HG03097 (cell line): ENCODE data around the gene ADCY9.
"Not testable (repeated sequence)": the region's sequence is repeated elsewhere in the genome, so short reads cannot be mapped to it uniquely, and the experiment has no call there.

ENCODE experiments used
- ATAC-seq: cut with Tn5 transposase; IDR thresholded peaks from one replicate; pipeline ENCODE4 v1.9.1; 2021; ENCODE audit not compliant: unreplicated experiment, low FRiP score

The ADCY9 gene

DNA sequence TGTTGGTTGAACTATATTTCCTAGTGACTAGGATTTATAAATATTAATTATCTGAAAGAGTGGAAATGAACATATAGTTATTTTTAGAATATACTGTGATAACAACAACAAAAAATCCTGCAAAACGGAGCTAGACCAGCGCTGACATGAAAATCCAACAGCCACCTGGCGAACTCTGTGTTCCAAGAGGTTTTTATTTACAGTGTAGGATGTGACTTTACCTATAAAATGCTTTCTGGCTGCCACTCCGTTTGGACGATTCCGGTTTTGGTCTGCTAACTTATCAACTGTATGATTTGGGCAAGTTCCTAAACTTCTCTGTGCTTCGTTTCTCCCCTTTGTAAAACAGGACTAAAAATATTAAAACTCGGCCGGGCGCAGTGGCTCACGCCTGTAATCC is 73.7 kb downstream of the ADCY9 start:
- ATAC-seq: no peak

- ATAC-seq: no peak
These were observed 77.8 kb downstream of the ADCY9 start for GRCh38 chr16:4038448-4038847.

- not testable (repeated sequence) for ATAC-seq
These were observed 79.3 kb downstream of the ADCY9 start for GRCh38 chr16:4036952-4037351.

- ATAC-seq: no peak
These were observed 81.3 kb downstream of the ADCY9 start for GRCh38 chr16:4034963-4035362.

- ATAC-seq: no peak
These were observed 82.3 kb downstream of the ADCY9 start for GRCh38 chr16:4033951-4034350.

GRCh38 chr16:4032768-4033167 is 83.5 kb downstream of the ADCY9 start:
- no peak for ATAC-seq

DNA sequence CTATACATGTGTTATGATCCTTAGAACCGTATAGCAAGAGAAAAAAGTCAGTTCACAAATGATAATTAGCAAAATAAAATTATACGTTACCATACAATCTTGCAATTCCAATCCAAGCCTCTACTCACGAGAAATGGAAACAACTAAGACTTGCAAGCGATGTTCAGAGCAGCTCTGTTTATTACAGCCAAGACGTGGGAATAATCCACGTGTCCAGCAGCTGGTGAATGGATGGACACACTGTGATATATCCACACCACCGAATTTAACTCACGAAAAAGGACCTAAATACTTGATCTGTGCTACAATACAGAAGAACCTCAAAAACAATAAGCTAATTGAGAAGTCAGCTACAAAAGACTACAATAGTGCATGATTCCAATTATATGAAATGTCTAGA is 88.1 kb downstream of the ADCY9 start:
- ATAC-seq: no peak

GRCh38 chr16:4026854-4027253 is 89.4 kb downstream of the ADCY9 start:
- ATAC-seq: no peak

DNA sequence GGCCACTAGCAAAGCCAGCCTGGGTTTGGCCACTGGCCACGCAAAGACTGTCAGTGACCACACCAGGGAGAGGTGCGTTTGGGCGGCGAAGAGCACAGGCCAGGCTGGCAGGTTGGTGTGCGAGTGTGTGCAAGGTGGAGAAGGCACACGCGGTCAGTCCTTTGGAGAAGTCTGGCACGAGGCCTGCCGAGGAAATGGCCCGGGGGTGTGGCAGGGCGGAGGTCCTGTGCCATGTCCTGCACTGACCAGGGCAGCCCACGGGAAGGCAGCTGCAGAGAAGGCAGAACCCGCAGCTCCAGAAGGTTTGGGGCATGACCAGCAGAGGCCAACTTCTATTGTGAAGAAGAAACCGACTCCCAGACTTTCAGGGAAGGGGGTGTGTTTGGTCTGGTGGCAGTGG is 90.8 kb downstream of the ADCY9 start:
- no peak for ATAC-seq

GRCh38 chr16:4021916-4022315 is 94.3 kb downstream of the ADCY9 start:
- no peak for ATAC-seq

- ATAC-seq: no peak
These were observed 95.0 kb downstream of the ADCY9 start for GRCh38 chr16:4021070-4021779.

GRCh38 chr16:4019371-4019791 is 96.9 kb downstream of the ADCY9 start:
- no peak for ATAC-seq

GRCh38 chr16:4018391-4018790 is 97.9 kb downstream of the ADCY9 start:
- ATAC-seq: no peak

GRCh38 chr16:4017807-4018206 is 98.4 kb downstream of the ADCY9 start:
- no peak for ATAC-seq

- ATAC-seq: no peak
These were observed 99.6 kb downstream of the ADCY9 start for GRCh38 chr16:4016658-4017057.

DNA sequence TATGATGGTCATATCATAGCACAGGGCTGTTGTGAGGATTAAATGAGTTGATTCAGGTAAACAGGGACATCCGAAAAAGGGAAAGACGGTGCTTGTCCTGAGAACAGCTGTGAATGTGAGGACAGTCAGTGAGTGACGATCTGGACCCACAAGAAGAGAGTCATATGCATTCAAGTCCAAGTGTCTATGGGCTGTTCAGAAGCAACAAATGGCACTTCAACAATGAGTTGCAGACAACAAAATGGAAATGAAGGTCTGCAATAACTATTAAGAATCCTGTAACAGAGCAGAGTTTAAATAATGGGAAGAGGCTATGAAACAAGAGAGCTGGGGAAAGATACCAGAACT is 100.3 kb downstream of the ADCY9 start:
- no peak for ATAC-seq

DNA sequence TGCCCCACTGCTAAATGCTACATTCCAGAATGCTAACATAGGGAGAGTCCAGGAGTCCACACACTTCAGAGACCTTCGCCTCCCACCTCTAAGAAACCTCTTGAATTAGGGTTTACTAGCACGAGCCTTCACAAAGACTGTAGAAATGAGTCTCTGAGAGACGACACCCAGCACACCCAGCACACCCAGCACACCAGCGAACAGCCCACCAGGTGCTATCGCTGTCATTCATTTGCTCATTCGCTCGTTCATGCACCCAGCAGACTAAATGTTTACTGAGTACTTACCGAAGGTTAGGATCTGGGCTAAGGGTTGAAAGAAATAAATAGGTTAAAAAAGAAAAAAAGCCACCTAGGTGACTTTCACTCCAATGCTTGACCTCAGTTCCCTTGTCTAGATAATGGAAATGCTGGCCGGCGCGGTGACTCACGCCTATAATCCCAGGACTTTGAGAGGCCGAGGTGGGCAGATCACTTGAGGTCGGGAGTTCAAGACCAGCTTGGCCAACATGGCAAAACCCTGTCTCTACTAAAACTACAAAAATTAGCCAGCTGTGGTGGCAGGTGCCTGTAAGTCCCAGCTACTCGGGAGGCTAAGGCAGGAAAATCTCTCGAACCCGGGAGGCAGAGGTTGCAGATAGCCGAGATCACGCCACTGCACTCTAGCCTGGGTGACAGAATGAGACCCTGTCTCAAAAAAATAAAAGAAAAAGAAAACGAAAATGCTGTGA is 100.8 kb downstream of the ADCY9 start:
- ATAC-seq: no peak

GRCh38 chr16:4011940-4012629 is 104.2 kb downstream of the ADCY9 start:
- ATAC-seq: no peak

GRCh38 chr16:4011225-4011939 is 104.9 kb downstream of the ADCY9 start:
- ATAC-seq: no peak

DNA sequence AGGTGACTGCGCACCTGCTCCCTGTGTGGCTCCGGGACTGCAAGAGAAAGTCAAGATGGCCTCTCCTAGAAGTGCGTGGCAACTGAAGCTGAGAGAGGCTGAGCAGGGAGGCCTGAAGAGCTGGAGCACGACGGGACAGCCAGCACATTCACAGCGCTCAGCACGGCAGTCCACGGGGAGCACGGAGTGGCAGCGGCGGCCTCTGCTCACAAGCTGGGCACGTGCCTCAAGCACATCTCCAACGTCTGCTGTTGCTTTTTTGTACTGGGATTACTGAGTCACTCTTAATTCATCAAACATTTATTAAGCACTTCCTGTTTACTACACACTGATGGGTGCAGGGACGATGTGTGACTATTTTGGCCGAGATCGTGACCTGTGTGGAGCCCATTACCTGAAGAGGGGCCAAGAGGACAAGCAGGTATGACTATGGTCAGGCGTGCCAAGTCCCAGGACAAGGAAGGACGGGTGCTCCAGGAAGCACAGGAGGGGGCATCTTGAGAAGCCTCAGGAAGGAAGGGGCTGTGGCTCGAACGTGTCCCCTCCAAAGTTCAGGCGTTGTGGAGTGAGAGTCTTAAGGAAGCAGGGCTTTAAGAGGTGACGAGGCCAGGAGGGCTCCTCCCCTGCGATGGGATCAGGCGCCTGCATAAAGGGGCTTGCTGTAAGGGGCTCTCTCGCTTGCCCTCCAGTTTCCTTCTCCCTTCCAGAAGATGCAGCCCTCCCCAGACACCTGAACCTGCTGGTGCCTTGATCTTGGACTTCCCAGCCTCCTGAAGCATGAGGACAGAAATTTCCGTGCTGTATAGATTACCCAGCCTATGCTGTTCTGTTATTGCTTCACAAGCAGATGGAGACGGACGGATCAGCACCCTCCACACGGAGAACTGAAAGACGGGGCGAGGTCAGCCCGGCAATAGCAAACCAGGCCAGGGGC is 105.8 kb downstream of the ADCY9 start:
- ATAC-seq: no peak
